ENCODE measurements around the gene APOL6.

The APOL6 gene

GRCh38 chr22:35630387-35630793 lies 17.9 kb upstream of the APOL6 start:
- H3K4me1 ChIP-seq = no peaks in the 10 kb centered on the region
- H3K9me3 ChIP-seq (ENCODE audit: control insufficient read depth, low read length) = no peaks in the 10 kb centered on the region
- H3K27me3 ChIP-seq (ENCODE audit: control insufficient read depth, insufficient read depth, low read length) = no peaks in the 10 kb centered on the region
- H3K4me2 ChIP-seq (ENCODE audit: low read length) = no peak overlapping the region
- H3K9ac ChIP-seq = no peak overlapping the region
- no peak for TF ChIP-seq CTCF (IDR thresholded peaks at IDR 0.05)
- no peak overlapping the region for H3K4me3 ChIP-seq (ENCODE audit: low read depth, low read length)
- no peaks in the 10 kb centered on the region for H3K36me3 ChIP-seq (ENCODE audit: control insufficient read depth, insufficient read depth, low read length)
- no peak overlapping the region for H2AFZ ChIP-seq
- no peaks in the 10 kb centered on the region for H3K79me2 ChIP-seq
- H3K27ac ChIP-seq = no peak overlapping the region

- Histone ChIP-seq H3K79me2 (no peaks in the 10 kb centered on the region), H3K27me3 (ENCODE audit: control insufficient read depth, insufficient read depth, low read length) (no peaks in the 10 kb centered on the region), H3K36me3 (ENCODE audit: control insufficient read depth, insufficient read depth, low read length) (no peaks in the 10 kb centered on the region), H3K4me1 (no peaks in the 10 kb centered on the region), H2AFZ (no peak overlapping the region), H3K4me3 (ENCODE audit: low read depth, low read length) (no peak overlapping the region), H3K4me2 (ENCODE audit: low read length) (no peak overlapping the region), H3K9ac (no peak overlapping the region), H3K27ac (no peak overlapping the region), H3K9me3 (ENCODE audit: control insufficient read depth, low read length) (no peaks in the 10 kb centered on the region)
- TF ChIP-seq CTCF (IDR thresholded peaks at IDR 0.05) = no peak
Observed at GRCh38 chr22:35630891-35631290, 17.4 kb upstream of the APOL6 start.

- Histone ChIP-seq H3K27ac (no peak overlapping the region), H3K9me3 (ENCODE audit: control insufficient read depth, low read length) (no peaks in the 10 kb centered on the region), H3K79me2 (no peaks in the 10 kb centered on the region), H3K36me3 (ENCODE audit: control insufficient read depth, insufficient read depth, low read length) (no peaks in the 10 kb centered on the region), H3K4me3 (ENCODE audit: low read depth, low read length) (no peak overlapping the region), H3K9ac (no peak overlapping the region), H3K4me2 (ENCODE audit: low read length) (no peak overlapping the region), H3K4me1 (no peaks in the 10 kb centered on the region), H2AFZ (no peak overlapping the region), H3K27me3 (ENCODE audit: control insufficient read depth, insufficient read depth, low read length) (no peaks in the 10 kb centered on the region)
- TF ChIP-seq CTCF (IDR thresholded peaks at IDR 0.05) = peak; percentile 12
Observed at GRCh38 chr22:35631597-35631996, 16.6 kb upstream of the APOL6 start.

- no peaks in the 10 kb centered on the region for H3K9me3 ChIP-seq (ENCODE audit: control insufficient read depth, low read length)
- H3K4me2 ChIP-seq (ENCODE audit: low read length) = no peak overlapping the region
- H3K27me3 ChIP-seq (ENCODE audit: control insufficient read depth, insufficient read depth, low read length) = no peaks in the 10 kb centered on the region
- H3K79me2 ChIP-seq = no peaks in the 10 kb centered on the region
- H3K4me3 ChIP-seq (ENCODE audit: low read depth, low read length) = no peak overlapping the region
- no peaks in the 10 kb centered on the region for H3K36me3 ChIP-seq (ENCODE audit: control insufficient read depth, insufficient read depth, low read length)
- no peak for TF ChIP-seq CTCF (IDR thresholded peaks at IDR 0.05)
- H3K4me1 ChIP-seq = no peaks in the 10 kb centered on the region
- H2AFZ ChIP-seq = no peak overlapping the region
- H3K9ac ChIP-seq = no peak overlapping the region
- no peak overlapping the region for H3K27ac ChIP-seq
Observed at GRCh38 chr22:35632935-35633334, 15.3 kb upstream of the APOL6 start.

GRCh38 chr22:35633520-35633919 lies 14.7 kb upstream of the APOL6 start:
- H3K9me3 ChIP-seq (ENCODE audit: control insufficient read depth, low read length) = no peaks in the 10 kb centered on the region
- H3K4me1 ChIP-seq = no peaks in the 10 kb centered on the region
- H2AFZ ChIP-seq = no peak overlapping the region
- no peaks in the 10 kb centered on the region for H3K79me2 ChIP-seq
- H3K36me3 ChIP-seq (ENCODE audit: control insufficient read depth, insufficient read depth, low read length) = no peaks in the 10 kb centered on the region
- H3K27ac ChIP-seq = no peak overlapping the region
- H3K9ac ChIP-seq = no peak overlapping the region
- TF ChIP-seq CTCF (IDR thresholded peaks at IDR 0.05) = no peak
- no peaks in the 10 kb centered on the region for H3K27me3 ChIP-seq (ENCODE audit: control insufficient read depth, insufficient read depth, low read length)
- H3K4me2 ChIP-seq (ENCODE audit: low read length) = no peak overlapping the region
- H3K4me3 ChIP-seq (ENCODE audit: low read depth, low read length) = no peak overlapping the region

Data from parathyroid adenoma (tissue), 2 donors.